Kidney glomerular epithelial cell (primary cell): ENCODE measurements around the gene ABCC1.

ENCODE experiments used
- DNase-seq: peaks from one replicate; lab custom pipeline; 2025; lab: John Stamatoyannopoulos, UW

The ABCC1 gene

GRCh38 chr16:16021646-16021987 is 72.2 kb downstream of the ABCC1 start:
- DNase-seq = no peak

- DNase-seq = peak; percentile 95
These were observed 72.7 kb downstream of the ABCC1 start for GRCh38 chr16:16021988-16022682.

- no peak for DNase-seq
These were observed 73.3 kb downstream of the ABCC1 start for GRCh38 chr16:16022683-16023064.

GRCh38 chr16:16025214-16025968 is 76.0 kb downstream of the ABCC1 start:
- peak; percentile 78 for DNase-seq

- DNase-seq = no peak
These were observed 78.4 kb downstream of the ABCC1 start for GRCh38 chr16:16027728-16028310.

- no peak for DNase-seq
These were observed 79.0 kb downstream of the ABCC1 start for GRCh38 chr16:16028311-16028999.

GRCh38 chr16:16029431-16030011 is 80.1 kb downstream of the ABCC1 start:
- no peak for DNase-seq

GRCh38 chr16:16030449-16030848 is 81.0 kb downstream of the ABCC1 start:
- DNase-seq = no peak

GRCh38 chr16:16031401-16031800 is 82.0 kb downstream of the ABCC1 start:
- no peak for DNase-seq

GRCh38 chr16:16032271-16032979 is 83.0 kb downstream of the ABCC1 start:
- no peak for DNase-seq

- no peak for DNase-seq
These were observed 83.8 kb downstream of the ABCC1 start for GRCh38 chr16:16033208-16033717.

- no peak for DNase-seq
These were observed 87.0 kb downstream of the ABCC1 start for GRCh38 chr16:16036359-16036792.

GRCh38 chr16:16037521-16037920 is 88.1 kb downstream of the ABCC1 start:
- DNase-seq = no peak

- DNase-seq = no peak
These were observed 88.6 kb downstream of the ABCC1 start for GRCh38 chr16:16037970-16038369.

GRCh38 chr16:16038950-16039349 is 89.5 kb downstream of the ABCC1 start:
- no peak for DNase-seq

- no peak for DNase-seq
These were observed 91.9 kb downstream of the ABCC1 start for GRCh38 chr16:16041196-16041892.

- DNase-seq = no peak
These were observed 92.7 kb downstream of the ABCC1 start for GRCh38 chr16:16042076-16042475.

- peak; percentile 26 for DNase-seq
These were observed 95.9 kb downstream of the ABCC1 start for GRCh38 chr16:16045296-16045695.

- DNase-seq = no peak
These were observed 96.5 kb downstream of the ABCC1 start for GRCh38 chr16:16045879-16046278.

GRCh38 chr16:16047761-16048160 is 98.3 kb downstream of the ABCC1 start:
- DNase-seq = no peak
